PFSK-1 (cell line): ENCODE data around the gene INPP5F.

Experiments
- FOXP2 ChIP-seq: optimal IDR thresholded peaks from 2 replicates; pipeline ENCODE3; 2011; ENCODE audit warnings: borderline replicate concordance, control low read depth, inconsistent platforms; ENCODE audit not compliant: insufficient read depth; ENCODE audit errors: extremely low read length, extremely low read depth
- POLR2AphosphoS5 ChIP-seq: IDR thresholded peaks from 2 replicates; pipeline ENCODE4 v1.6.1; 2012; ENCODE audit warnings: low read depth, mild to moderate bottlenecking, control low read depth, low read length, moderate library complexity
- SIN3A ChIP-seq: IDR thresholded peaks from 2 replicates; pipeline ENCODE4 v1.6.1; 2012; ENCODE audit warnings: mild to moderate bottlenecking, low read length, moderate library complexity, borderline replicate concordance; ENCODE audit not compliant: insufficient read depth
- TAF1 ChIP-seq: IDR thresholded peaks from 2 replicates; pipeline ENCODE4 v1.6.1; 2012; ENCODE audit warnings: low read length, control low read depth, borderline replicate concordance; ENCODE audit not compliant: insufficient read depth
- TF ChIP-seq, protein P1 (sequence below), 2 experiments: IDR thresholded peaks; 2 replicates each; pipeline versions ENCODE4 v1.6.1 to v1.8.0; 2011 to 2012; ENCODE audit warnings: low read depth in 2 of 2, low read length in 2 of 2, control low read depth in 1 of 2, inconsistent platforms in 1 of 2, mild to moderate bottlenecking in 1 of 2, moderate library complexity in 1 of 2; ENCODE audit not compliant: insufficient read depth in 1 of 2

DNA sequence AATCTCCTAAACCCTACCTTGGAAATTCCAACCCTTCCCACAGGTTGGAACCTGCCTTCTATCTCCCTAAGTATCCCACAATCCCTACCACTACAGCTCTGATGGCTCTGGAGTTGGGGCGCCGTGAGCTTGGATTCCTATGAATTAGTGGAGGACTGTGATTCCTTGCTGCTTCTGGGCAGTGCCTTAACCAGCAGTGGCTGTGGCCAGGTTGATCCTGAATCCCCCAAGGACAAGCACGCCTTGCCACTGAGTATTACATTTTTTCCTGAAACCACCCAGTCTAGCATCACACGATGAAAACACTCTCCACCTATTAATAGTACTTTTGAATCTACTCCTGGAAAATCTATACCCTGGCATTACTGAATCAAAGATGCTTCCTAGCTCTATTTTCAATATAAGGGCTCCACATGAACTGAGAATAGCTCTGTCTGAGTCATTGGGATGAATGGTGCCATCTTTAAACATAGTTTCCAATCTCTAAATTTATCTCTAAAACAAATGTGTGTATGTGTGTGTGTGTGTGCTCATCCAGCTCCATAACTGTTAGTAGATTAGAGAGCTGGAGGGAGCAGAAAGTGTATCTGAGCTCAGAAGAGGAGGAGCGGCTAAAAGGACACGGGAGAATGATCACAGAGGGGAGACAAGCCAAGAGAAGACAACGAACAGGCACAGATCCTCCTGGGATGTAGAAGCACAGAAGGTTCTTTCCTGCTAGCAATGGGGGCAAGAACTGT is 11.9 kb upstream of the INPP5F start:
- TF ChIP-seq, protein P1, sequence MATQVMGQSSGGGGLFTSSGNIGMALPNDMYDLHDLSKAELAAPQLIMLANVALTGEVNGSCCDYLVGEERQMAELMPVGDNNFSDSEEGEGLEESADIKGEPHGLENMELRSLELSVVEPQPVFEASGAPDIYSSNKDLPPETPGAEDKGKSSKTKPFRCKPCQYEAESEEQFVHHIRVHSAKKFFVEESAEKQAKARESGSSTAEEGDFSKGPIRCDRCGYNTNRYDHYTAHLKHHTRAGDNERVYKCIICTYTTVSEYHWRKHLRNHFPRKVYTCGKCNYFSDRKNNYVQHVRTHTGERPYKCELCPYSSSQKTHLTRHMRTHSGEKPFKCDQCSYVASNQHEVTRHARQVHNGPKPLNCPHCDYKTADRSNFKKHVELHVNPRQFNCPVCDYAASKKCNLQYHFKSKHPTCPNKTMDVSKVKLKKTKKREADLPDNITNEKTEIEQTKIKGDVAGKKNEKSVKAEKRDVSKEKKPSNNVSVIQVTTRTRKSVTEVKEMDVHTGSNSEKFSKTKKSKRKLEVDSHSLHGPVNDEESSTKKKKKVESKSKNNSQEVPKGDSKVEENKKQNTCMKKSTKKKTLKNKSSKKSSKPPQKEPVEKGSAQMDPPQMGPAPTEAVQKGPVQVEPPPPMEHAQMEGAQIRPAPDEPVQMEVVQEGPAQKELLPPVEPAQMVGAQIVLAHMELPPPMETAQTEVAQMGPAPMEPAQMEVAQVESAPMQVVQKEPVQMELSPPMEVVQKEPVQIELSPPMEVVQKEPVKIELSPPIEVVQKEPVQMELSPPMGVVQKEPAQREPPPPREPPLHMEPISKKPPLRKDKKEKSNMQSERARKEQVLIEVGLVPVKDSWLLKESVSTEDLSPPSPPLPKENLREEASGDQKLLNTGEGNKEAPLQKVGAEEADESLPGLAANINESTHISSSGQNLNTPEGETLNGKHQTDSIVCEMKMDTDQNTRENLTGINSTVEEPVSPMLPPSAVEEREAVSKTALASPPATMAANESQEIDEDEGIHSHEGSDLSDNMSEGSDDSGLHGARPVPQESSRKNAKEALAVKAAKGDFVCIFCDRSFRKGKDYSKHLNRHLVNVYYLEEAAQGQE (IDR thresholded peaks at IDR 0.05; ENCODE audit: insufficient read depth in 1 of 2, low read depth in 2 of 2, low read length in 2 of 2) = no peak
- no peak for TF ChIP-seq TAF1
- TF ChIP-seq SIN3A = no peak
- TF ChIP-seq POLR2AphosphoS5 = no peak
- no peak for TF ChIP-seq FOXP2
